Neural progenitor cell (in vitro differentiated cells): ENCODE data around the gene LRRD1.

Experiments used
- CTCF ChIP-seq: fragments of 200-600 bp; sonication (generic); IDR thresholded peaks from 2 replicates; pipeline ENCODE4 v1.5.1; 2017; ENCODE audit warnings: antibody characterized with exemption, mild to moderate bottlenecking
- EZH2 ChIP-seq: fragments of 200-600 bp; sonication (generic); IDR thresholded peaks from 2 replicates; pipeline ENCODE4 v1.6.1; 2017; ENCODE audit warnings: antibody characterized with exemption, mild to moderate bottlenecking, moderate library complexity
- EZH2phosphoT487 ChIP-seq: fragments of 200-600 bp; sonication (generic); IDR thresholded peaks from 2 replicates; pipeline ENCODE4 v1.6.1; 2017; ENCODE audit warnings: antibody characterized with exemption

- TF ChIP-seq CTCF, result no peak
- no peak for TF ChIP-seq EZH2
- TF ChIP-seq EZH2phosphoT487, result no peak
Measured at GRCh38 chr7:92221766-92222165, 42.8 kb upstream of the LRRD1 start.
